Nephron (organoid): ENCODE measurements around the gene NET1.
A peak's percentile ranks its signal among the peaks of the same experiment; 100 is the strongest.
"Not testable (repeated sequence)": the region's sequence is repeated elsewhere in the genome, so short reads cannot be mapped to it uniquely, and the experiment has no call there.

Experiments used
- H3K27ac Mint-ChIP-seq, 3 experiments: 2 replicates each; pipeline ENCODE4 v1.8.0; 2020; ENCODE audit warnings: mixed read lengths in 3 of 3, mild to moderate bottlenecking in 2 of 3, moderate library complexity in 1 of 3
- H3K27me3 Mint-ChIP-seq: 2 replicates; pipeline ENCODE4 v1.8.0; 2021; ENCODE audit warnings: low read depth, mild to moderate bottlenecking, moderate library complexity, mixed read lengths
- H3K36me3 Mint-ChIP-seq: 2 replicates; pipeline ENCODE4 v1.8.0; 2020; ENCODE audit warnings: low read depth, mixed read lengths
- H3K4me1 Mint-ChIP-seq: 2 replicates; pipeline ENCODE4 v1.8.0; 2020; ENCODE audit warnings: mixed read lengths
- H3K4me3 Mint-ChIP-seq, 3 experiments: 2 replicates each; pipeline ENCODE4 v1.8.0; 2020; ENCODE audit warnings: mild to moderate bottlenecking in 3 of 3, mixed read lengths in 3 of 3, moderate library complexity in 2 of 3
- H3K9me3 Mint-ChIP-seq: 2 replicates; pipeline ENCODE4 v1.8.0; 2020; ENCODE audit warnings: mixed read lengths
- TF ChIP-seq, protein P1 (sequence below), 3 experiments: fragments of 200-600 bp; sonication (generic); IDR thresholded peaks; one replicate each; pipeline ENCODE4 v1.5.0; 2021; ENCODE audit warnings: antibody characterized with exemption in 3 of 3; ENCODE audit not compliant: unreplicated experiment in 3 of 3

Gene NET1

GRCh38 chr10:5369362-5370158 is 42.8 kb upstream of the NET1 start:
- TF ChIP-seq, protein P1, sequence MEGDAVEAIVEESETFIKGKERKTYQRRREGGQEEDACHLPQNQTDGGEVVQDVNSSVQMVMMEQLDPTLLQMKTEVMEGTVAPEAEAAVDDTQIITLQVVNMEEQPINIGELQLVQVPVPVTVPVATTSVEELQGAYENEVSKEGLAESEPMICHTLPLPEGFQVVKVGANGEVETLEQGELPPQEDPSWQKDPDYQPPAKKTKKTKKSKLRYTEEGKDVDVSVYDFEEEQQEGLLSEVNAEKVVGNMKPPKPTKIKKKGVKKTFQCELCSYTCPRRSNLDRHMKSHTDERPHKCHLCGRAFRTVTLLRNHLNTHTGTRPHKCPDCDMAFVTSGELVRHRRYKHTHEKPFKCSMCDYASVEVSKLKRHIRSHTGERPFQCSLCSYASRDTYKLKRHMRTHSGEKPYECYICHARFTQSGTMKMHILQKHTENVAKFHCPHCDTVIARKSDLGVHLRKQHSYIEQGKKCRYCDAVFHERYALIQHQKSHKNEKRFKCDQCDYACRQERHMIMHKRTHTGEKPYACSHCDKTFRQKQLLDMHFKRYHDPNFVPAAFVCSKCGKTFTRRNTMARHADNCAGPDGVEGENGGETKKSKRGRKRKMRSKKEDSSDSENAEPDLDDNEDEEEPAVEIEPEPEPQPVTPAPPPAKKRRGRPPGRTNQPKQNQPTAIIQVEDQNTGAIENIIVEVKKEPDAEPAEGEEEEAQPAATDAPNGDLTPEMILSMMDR (IDR thresholded peaks at IDR 0.05; ENCODE audit: unreplicated experiment in 3 of 3), result no peak
- peaks cover 13% of the 10 kb centered on the region for H3K9me3 Mint-ChIP-seq
- H3K27ac Mint-ChIP-seq, result no peak overlapping the region
- H3K27me3 Mint-ChIP-seq, result peaks cover 37% of the 10 kb centered on the region
- H3K4me3 Mint-ChIP-seq, result no peak overlapping the region
- H3K36me3 Mint-ChIP-seq, result peaks cover 10% of the 10 kb centered on the region
- H3K4me1 Mint-ChIP-seq, result peaks cover 1% of the 10 kb centered on the region

DNA sequence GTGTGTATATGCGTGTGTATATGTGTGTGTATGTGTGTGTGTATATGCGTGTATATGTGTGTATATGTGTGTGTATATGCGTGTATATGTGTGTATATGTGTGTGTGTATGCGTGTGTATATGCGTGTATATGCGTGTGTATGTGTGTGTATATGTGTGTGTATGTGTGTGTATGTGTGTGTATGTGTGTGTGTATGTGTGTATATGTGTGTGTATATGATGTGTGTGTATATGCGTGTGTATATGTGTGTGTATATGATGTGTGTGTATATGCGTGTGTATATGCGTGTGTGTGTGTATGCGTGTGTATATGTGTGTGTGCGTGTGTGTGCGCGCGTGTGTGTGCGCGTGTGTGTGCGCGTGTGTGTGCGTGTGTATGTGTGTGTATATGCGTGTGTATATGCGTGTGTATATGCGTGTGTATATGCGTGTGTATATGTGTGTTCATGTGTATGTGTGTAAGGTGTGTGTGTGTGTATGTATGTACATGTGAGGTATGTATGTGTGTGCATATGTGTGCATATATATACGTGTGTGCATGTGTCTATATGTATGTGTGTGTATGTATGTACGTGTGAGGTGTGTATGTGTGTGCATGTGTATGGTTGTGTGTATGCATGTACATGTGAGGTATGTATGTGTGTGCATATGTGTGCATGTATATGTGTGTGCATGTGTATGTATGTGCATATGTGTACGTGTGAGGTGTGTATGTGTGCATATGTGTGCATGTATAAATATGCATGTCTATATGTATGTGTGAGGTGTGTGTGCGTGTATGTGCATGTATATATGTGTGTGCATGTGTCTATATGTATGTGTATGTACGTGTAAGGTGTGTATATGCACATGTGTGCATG is 41.6 kb upstream of the NET1 start:
- H3K27ac Mint-ChIP-seq, result no peak overlapping the region
- peaks cover 26% of the 10 kb centered on the region for H3K27me3 Mint-ChIP-seq
- H3K9me3 Mint-ChIP-seq, result peaks cover 13% of the 10 kb centered on the region
- TF ChIP-seq, protein P1 (IDR thresholded peaks at IDR 0.05; ENCODE audit: unreplicated experiment in 3 of 3), result no peak
- peaks cover 10% of the 10 kb centered on the region for H3K36me3 Mint-ChIP-seq
- H3K4me3 Mint-ChIP-seq, result no peak overlapping the region
- H3K4me1 Mint-ChIP-seq, result no peaks in the 10 kb centered on the region

- peak overlapping the region in 1 of 3 experiments; percentile 73 for H3K27ac Mint-ChIP-seq
- TF ChIP-seq, protein P1 (IDR thresholded peaks at IDR 0.05; ENCODE audit: unreplicated experiment in 3 of 3), result no peak
These were observed 39.0 kb upstream of the NET1 start for GRCh38 chr10:5373307-5373706.

DNA sequence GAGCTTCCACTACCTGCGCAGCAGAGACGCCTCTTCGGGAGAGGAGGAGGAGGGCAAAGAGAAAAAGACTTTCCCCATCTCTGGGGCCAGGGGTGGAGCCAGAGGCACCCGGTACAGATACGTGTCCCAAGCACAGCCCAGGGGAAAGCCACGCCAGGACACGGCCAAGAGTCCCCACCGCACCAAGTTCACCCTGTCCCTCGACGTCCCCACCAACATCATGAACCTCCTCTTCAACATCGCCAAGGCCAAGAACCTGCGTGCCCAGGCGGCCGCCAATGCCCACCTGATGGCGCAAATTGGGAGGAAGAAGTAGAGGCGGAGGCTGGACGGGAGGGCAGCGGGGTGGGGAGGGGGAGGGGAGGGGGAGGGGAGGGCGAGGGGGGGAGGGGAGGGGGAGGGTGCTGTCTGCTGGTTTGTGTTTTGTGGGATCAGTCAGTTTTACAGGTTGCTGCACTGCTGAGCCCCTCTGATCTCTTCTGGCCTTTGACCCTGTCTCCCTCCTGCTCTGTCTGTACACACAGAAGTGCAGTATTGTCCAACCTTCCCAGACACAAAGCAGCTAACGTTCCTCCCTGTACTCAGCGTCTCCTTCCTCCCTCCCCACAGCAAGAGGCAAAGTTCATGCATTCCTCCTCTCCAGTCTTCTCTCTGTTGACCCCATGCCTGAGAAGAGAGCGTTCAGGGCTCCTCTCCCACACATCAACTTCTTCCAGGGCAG is 38.3 kb upstream of the NET1 start:
- H3K27ac Mint-ChIP-seq, result peak overlapping the region in 1 of 3 experiments; percentile 73
- no peaks in the 10 kb centered on the region for H3K4me1 Mint-ChIP-seq
- TF ChIP-seq, protein P1 (IDR thresholded peaks at IDR 0.05; ENCODE audit: unreplicated experiment in 3 of 3), result no peak
- H3K27me3 Mint-ChIP-seq, result peaks cover 14% of the 10 kb centered on the region
- H3K4me3 Mint-ChIP-seq, result no peak overlapping the region
- peaks cover 10% of the 10 kb centered on the region for H3K36me3 Mint-ChIP-seq
- peaks cover 13% of the 10 kb centered on the region for H3K9me3 Mint-ChIP-seq

More at GRCh38 chr10:5373307-5373706, 39.0 kb upstream of the NET1 start:
- Mint-ChIP-seq H3K4me3 (no peak overlapping the region), H3K9me3 (peaks cover 13% of the 10 kb centered on the region), H3K36me3 (peaks cover 10% of the 10 kb centered on the region), H3K27me3 (peaks cover 14% of the 10 kb centered on the region), H3K4me1 (no peaks in the 10 kb centered on the region)

DNA sequence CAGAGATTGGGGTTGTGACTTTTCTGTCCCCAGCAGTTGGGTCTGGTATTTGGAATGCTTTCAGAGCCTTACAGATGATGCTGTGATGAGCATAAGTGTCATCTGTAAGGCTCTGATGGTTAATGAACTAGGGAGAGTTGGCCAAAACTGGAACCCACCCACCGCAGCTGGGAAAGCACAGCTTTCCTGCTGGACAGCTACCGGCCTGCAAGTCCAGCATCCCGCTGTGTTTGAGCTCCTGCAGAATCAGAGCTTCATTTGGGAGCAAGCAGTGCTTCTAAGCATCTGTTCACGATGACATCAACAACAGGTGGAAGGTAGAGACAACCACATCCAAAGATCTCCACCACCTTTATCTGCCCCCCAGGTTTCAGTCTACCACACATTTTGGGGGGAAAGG is 35.9 kb upstream of the NET1 start:
- no peaks in the 10 kb centered on the region for H3K36me3 Mint-ChIP-seq
- no peaks in the 10 kb centered on the region for H3K4me1 Mint-ChIP-seq
- no peak overlapping the region for H3K27ac Mint-ChIP-seq
- H3K9me3 Mint-ChIP-seq, result peaks cover 3% of the 10 kb centered on the region
- H3K27me3 Mint-ChIP-seq, result peaks cover 8% of the 10 kb centered on the region
- no peak overlapping the region for H3K4me3 Mint-ChIP-seq
- TF ChIP-seq, protein P1 (IDR thresholded peaks at IDR 0.05; ENCODE audit: unreplicated experiment in 3 of 3), result no peak

DNA sequence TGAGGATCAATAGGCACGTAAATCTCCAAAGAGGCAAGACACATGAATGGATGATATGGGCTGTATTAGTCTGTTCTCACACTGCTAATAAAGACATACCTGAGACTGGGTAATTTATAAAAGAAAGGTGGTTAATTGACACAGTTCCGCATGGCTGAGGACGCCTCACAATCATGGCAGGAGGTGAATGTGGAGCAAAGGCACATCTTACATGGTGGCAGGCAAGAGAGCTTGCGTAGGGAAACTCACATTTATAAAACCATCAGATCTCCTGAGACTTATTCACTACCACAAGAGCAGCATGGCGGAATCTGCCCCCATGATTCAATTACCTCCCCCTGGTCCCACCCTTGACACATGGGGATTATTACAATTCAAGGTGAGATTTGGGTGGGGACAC is 33.2 kb upstream of the NET1 start:
- H3K9me3 Mint-ChIP-seq, H3K4me1 Mint-ChIP-seq, H3K27ac Mint-ChIP-seq, H3K36me3 Mint-ChIP-seq, H3K4me3 Mint-ChIP-seq, H3K27me3 Mint-ChIP-seq: not testable (repeated sequence)

GRCh38 chr10:5380395-5380794 is 32.0 kb upstream of the NET1 start:
- not testable (repeated sequence) for H3K4me3 Mint-ChIP-seq, H3K4me1 Mint-ChIP-seq, H3K27ac Mint-ChIP-seq, H3K36me3 Mint-ChIP-seq, H3K27me3 Mint-ChIP-seq, H3K9me3 Mint-ChIP-seq
